ENCODE results near the gene ZNF488.

GRCh38 chr10:47379901-47380300, 4.2 kb downstream of the ZNF488 start:
- TF ChIP-seq CTCF (IDR thresholded peaks at IDR 0.05) (no peak), POLR2A (IDR thresholded peaks at IDR 0.05) (no peak)
